NB4 (cell line): ENCODE measurements around the gene TFR2.

Experiments
- MYC ChIP-seq: IDR thresholded peaks from 2 replicates; pipeline ENCODE4 v1.6.1; 2011; ENCODE audit warnings: low read depth, low read length
- POLR2A ChIP-seq: IDR thresholded peaks from 2 replicates; pipeline ENCODE4 v1.6.1; 2011; ENCODE audit warnings: mild to moderate bottlenecking; ENCODE audit not compliant: insufficient read length; ENCODE audit errors: extremely low read depth
- TF ChIP-seq, protein P1 (sequence below): IDR thresholded peaks from one replicate; pipeline ENCODE4 v1.5.1; 2012; ENCODE audit warnings: low read depth, low read length

GRCh38 chr7:100575746-100576383, 65.5 kb downstream of the TFR2 start:
- TF ChIP-seq, protein P1, sequence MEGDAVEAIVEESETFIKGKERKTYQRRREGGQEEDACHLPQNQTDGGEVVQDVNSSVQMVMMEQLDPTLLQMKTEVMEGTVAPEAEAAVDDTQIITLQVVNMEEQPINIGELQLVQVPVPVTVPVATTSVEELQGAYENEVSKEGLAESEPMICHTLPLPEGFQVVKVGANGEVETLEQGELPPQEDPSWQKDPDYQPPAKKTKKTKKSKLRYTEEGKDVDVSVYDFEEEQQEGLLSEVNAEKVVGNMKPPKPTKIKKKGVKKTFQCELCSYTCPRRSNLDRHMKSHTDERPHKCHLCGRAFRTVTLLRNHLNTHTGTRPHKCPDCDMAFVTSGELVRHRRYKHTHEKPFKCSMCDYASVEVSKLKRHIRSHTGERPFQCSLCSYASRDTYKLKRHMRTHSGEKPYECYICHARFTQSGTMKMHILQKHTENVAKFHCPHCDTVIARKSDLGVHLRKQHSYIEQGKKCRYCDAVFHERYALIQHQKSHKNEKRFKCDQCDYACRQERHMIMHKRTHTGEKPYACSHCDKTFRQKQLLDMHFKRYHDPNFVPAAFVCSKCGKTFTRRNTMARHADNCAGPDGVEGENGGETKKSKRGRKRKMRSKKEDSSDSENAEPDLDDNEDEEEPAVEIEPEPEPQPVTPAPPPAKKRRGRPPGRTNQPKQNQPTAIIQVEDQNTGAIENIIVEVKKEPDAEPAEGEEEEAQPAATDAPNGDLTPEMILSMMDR = no peak
- no peak for TF ChIP-seq POLR2A
- TF ChIP-seq MYC = no peak
